ENCODE measurements around the gene PAFAH1B2.
"Not testable (repeated sequence)": the region's sequence is repeated elsewhere in the genome, so short reads cannot be mapped to it uniquely, and the experiment has no call there.

The PAFAH1B2 gene

DNA sequence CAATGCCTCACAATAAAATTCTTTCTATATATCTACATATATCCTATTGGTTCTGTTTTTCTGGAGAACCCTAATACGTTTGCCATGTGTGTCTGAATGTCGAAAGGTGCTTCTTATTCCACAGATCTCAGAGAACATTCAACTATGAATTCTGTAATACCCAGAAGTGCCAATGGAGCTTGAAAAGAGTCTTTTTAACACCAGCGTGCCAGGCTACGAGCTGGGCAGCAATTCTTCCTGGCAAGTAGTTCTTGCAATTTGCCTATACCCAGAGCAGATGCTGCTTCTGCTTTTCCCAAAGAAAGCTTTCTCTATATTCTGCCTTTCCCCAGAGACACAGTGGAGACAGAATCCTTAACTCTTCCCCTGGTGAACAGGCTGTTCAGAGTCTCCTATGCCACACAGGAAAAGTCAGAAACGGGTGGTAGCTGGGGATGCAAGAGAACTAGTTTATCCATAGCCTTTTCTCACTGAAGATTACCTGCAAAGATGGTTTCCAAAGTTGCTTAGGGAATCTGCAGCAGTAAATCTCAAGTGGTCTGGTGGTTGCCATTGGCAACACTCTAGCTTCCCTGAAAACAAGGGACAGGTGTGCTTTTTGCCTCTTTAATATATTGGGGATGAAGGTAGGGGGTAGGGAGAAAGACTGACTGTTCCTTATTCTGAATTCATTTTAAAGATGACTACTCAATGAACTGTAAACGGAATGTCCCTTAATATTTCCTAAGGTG lies 16.8 kb upstream of the PAFAH1B2 start:
- DNase-seq: no peak

DNA sequence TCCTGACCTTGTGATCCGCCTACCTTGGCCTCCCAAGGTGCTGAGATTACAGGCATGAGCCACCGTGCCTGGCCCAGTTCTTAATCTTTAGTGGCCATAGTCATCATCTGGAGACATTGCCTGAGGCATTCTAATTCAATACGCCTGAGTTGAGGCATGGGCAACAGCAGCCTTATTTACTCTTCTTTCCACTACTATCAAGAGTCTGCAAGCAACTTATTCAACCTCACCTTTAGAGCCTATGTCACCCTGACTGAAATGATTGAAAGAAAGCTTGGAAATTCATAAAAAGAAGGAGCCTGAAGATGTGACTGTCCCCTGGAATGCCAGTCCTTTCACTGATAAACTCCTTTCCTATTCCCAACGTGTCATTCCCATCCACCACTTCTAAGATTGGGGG lies 15.8 kb upstream of the PAFAH1B2 start:
- no peak for DNase-seq

DNA sequence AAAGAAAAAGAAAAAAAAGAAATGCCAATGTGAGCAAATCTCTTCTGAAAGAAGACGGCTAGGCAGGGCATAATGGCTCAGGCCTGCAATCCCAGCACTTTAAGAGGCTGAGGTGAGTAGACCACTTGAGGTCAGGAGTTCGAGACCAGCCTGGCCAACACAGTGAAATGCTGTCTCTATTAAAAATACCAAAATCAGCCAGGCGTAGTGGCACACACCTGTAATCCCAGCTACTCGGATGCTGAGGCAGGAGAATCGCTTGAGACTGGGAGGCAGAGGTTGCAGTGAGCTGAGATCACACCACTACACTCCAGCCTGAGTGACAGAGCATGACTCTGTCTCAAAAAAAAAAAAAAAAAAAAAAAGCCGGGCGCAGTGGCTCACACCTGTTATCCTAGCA lies 13.7 kb upstream of the PAFAH1B2 start:
- not testable (repeated sequence) for DNase-seq

DNA sequence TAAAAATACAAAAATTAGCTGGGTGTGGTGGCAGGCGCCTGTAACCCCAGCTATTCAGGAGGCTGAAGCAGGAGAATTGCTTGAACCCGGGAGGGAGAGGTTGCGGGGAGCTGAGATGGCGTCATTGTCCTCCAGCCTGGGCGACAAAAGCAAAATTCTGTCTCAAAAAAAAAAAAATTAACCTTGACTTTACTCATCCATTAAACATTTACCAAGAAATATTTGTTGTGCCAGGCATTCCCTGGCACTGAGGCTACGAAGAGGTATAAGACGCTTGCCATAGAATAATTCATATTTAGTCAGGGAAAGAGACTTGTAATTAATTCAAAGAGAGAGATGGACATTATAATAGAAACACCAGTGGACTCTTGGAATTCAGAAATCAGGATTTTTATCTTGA lies 13.2 kb upstream of the PAFAH1B2 start:
- DNase-seq: no peak

DNA sequence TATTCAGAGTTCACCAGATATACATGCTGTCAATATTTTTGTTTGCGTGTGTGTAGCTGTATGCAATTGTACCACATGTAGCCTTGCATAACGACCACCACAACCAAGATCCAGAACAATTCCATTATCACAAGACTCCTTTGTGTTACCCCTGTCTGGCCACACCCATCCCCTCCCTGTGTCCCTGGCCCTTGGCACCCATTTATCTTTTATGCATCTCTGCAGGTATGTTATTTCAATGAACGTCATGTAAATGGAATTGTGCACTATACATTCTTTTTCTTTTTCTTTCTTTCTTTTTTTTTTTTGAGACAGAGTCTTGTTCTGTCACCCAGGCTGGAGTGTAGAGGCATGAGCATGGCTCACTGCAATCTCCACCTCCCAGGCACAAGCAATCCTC lies 9.7 kb upstream of the PAFAH1B2 start:
- no peak for DNase-seq

DNA sequence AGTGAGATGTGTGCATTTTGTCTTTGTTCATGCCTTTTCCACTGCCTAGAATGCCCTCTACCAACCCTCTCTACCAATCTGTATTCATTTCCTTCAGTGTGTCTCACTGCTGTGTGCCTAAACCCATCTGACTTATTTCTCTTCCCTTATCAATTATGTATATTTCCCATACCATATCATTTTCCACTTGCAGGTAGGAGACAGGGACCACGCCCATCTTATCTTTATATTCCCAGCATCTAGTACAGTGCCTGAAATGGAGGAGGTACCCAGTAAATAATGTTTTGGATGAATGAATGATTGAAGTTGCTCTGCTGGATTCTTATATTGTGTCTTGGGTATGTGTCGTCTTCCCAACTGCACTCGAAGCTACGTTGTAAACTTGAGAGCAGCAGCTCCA lies 9.1 kb upstream of the PAFAH1B2 start:
- DNase-seq: not testable (repeated sequence)

DNA sequence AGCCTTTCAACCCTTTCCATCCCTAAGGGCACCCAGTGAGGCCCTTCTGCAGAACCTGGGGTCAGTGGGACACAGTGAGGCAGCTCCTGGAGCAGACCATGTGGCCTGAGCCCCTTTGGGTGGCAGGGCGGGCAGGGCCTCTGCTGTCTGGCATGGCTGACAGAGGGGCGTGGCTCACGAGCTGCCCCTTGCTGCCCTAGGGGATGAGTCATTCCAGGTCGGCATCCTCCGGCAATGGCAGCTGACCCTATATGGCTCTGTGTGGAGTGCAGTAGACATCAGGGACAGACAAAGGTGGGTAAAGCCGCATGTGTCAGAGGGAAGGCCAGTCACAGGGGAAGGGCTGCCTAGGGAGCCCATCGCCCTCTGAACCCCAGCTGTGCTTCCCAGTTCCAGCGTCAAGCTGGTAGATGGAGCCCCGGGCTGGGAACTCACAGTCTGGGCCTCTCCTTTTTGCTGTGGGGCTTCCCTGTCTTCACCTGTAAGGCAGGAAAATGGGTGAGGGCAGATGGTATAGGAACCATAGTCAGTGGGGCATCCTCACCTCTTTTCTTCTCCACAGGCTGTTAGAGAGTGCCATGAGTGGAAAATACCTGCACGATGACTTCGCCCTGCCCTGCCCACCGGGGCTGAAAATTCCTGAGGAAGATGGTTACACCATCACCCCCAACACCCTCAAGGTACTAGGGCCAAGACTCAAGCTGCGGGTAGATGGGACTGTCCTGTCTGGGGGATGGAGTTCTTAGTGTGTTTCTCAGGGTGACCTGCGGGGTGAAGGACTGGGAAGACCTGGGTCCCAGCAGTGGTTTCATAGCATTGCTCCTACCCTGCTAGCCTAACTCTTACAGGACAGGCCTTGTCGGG lies 6.6 kb upstream of the PAFAH1B2 start:
- DNase-seq: not testable (repeated sequence)

DNA sequence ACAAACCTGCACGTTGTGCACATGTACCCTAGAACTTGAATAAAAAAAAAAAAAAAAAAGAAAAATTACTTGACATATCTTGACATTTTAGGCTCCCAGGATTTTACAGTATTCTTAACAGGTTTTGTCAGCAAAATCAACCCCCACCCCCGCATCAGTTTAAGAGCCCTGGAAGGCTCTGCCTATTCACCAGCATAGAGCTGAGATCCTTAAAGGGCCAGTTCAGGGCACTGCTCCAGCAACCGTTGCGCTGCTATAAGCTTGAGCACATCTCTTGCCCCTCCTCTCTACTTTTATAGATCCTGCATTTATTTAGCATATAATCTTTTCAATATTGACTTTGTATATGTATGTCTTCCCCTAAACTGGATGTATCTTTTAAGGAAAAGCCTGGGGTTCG lies 697 bp upstream of the PAFAH1B2 start:
- peak; percentile 58 for DNase-seq

DNA sequence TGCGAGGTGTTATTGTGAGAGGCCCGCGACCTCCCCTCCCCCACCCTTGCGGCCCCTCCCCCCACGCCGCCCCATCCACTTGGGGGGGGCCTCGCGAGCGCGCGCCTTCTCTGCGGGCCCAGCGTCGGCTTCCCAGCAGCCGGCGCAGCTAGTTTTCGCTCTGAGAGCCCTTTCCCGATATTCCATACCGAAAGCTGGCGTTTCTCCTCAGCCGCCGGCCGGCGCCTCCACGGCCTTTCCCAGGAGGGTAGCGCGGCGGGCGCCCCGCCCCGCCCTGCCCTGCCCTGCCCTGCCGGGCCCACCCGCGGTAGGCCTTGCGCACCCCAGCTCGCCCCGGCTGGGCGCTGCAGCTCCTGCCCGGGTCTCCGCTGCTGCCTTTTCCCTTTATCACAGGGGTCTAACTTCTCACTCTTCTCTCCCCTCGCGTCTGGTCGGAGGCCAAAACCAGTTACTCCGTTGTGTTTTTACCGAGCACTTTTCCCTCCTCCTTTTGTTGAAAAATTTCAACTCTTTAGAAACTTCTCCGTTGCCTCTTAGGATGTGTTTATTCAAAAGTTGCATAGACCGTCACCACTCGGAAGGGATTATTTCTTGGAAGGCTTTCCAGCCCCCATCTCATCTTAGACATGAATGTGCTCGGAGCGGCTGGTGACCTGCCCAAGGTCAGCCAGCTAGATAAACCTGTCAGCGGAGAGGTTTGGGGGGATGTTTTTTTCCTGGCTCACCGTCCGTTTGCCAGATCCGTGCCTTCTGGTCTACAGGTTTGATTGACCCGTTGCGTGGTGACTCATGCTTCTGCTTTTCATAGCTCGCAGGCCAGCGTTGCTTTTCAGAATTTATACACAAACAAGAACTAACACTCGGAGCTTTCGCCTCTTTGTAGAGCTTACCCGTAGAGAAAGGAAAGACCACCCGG lies 648 bp downstream of the PAFAH1B2 start:
- DNase-seq: peak; percentile 64

DNA sequence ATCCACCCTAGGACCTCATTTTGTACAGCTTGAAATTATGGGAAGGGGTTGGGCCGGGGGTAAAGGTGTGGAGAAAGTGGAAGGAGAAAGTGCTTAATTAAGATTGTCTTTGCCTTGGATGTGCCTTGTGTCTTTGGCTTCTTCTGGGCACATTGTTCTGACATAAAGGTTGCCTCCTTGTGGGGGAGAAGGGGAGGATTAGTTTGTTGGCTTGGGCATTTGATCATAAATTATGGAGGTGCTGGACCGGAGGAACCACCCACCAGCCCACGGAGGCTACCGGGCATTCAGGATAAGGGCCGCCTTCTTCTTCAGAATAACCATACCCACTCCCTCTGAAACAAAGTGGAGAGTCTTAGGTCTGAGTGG lies 1.3 kb downstream of the PAFAH1B2 start:
- peak; percentile 44 for DNase-seq

DNA sequence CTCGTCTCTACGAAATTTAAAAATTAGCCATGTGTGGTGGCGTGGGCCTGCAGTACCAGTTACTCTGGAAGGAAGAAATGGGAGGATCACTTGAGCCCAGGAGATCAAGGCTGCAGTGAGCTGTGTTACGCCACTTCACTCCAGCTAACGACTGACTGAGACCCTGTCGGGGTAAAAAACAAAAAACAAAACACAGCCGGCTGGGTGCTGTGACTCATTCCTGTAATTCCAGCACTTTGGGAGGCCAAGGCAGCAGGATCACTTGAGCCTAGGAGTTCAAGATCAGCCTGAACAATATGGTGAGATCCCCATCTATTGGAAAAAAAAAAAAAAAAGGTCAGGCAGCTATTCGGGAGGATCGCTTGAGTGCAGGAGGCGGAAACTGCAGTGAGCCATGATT lies 2.4 kb downstream of the PAFAH1B2 start:
- peak; percentile 37 for DNase-seq

DNA sequence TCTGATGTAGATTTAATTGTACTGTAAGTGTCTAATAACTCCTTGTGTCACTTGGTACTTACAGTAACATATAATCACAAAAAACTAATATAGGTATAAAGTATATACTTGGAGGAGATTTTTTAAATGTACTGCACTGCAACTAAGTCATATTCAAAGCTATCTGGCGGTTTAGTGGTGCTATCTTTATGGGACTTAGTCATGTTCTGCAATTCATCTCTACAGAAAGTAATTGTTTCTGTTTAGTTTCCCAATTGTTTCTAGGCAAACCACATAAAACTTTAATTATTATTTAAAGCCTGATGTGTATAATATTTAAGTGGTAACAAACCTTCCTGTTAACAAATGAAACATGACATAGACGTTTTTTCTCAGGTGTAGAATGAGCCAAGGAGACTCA lies 8.0 kb downstream of the PAFAH1B2 start:
- DNase-seq: no peak

DNA sequence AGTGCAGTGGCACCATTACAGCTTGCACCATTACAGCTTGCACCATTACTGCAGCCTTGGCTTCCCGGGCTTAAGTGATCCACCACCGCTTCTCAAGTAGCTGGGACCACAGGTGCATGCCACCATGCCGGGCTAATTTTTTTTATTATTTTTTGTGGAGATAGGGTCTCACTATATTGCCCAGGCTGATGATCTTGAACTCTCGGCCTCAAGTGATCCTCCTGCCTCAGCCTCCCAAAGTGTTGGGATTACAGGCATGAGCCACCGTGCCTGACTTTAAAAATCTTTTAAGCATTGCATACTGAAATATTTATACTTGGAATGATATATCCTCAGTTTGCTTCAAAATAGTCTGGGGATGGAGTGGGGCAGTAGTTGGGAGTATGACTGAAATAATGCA lies 10.4 kb downstream of the PAFAH1B2 start:
- DNase-seq: no peak

DNA sequence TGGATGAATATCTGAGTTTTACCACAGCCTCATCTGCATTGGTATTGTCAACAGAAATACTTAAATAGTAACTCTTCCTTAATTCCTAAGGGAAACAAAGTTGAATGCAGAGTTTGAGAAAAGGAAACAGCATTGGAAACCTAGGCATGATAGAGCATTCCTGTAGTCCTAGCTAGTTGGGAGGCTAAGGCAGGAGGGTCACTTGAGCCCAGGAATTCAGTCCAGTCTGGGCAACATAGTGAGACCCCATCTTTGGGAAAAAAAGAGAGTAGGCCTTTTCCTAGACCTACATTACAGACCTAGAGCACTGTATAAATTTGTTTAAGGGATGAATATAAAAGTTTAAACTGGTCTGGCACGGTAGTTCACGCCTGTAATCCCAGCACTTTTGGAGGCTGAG lies 13.4 kb downstream of the PAFAH1B2 start:
- no peak for DNase-seq

DNA sequence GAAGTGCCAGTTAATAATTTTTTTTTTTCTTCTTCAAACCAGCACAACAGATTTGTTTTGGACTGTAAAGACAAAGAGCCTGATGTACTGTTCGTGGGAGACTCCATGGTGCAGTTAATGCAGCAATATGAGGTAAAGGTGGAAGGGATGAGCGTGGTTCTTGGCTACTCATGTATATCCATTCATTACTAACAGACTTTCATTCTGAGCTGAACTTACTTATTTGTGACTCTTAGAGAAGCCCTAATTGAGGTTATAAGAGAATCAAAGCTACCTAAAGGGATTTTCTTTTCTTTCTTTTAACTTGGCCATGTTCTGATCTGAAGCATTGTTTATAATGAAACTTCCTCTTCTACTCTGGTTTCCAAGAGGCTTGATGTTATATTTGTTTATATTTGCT lies 15.8 kb downstream of the PAFAH1B2 start:
- no peak for DNase-seq

DNA sequence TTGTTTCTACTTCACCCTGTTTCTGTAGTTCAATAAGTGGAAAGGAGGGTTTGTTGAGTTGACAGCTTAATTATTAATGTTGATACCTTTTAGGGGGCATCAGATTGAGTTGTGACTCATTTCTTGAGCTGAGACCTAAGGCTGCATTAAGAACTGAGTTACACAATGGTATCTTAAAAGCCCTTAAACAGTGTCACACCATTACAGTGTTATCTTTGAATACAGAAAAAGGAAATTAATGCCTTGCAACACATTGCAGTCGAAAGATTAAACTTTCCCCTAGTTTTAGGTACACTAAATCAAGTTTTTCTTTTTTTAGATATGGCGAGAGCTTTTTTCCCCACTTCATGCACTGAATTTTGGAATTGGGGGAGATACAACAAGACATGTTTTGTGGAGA lies 16.7 kb downstream of the PAFAH1B2 start:
- no peak for DNase-seq

DNA sequence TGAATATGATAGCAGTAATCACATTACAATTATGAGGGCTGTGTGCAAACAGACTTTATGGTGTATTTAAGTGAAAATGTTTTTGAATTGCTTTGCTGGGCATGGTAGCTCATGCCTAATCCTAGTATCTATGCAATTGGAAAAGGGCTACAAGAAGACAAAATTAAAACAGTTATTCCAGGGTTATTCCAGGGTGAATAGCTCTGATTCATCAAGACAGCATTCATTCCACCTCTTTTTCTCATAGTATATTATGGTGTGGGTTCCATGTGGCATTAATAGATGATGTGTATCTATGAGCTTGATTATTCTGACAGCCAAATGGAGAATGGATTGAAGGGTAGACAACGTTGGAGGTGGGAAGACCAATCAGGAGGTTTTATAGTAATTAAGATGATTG lies 22.4 kb downstream of the PAFAH1B2 start:
- DNase-seq: peak; percentile 20

DNA sequence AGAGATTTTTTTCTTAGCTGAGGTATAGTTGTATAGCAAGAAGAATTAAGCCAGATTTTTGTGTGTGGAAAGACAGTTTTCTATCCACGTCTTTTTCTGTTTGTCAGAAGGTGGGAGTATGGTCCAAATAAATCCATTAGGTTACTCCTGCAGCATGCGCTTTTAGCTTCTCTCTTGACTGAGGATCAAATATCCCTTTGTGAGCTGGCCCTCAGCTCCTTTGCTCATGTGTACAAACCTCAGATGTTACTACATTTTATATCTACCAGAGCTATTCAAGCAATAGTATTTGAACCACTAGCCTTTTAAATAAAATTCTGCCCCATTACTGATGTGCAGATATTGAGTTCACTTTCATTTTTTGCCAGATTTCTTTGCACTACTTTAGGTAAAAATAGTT lies 25.6 kb downstream of the PAFAH1B2 start:
- no peak for DNase-seq

DNA sequence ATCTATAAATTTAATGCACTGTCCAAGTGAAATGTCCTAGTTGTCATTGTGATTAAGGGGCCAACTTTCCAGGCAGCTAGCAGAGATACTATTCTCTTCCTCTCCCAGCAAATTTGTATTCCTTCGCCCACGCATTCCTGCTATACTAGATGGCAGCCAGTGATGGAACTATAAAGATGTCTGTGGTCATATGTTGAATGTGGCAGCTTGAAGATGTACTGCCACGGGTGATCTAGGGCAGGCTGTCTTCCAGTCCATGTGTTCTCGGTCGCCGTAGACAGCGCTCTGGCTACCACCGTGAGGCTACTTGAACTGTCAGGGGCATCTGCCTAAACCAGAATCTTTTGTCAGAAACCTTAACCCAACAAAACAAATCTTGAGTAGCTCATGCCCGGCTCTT lies 26.1 kb downstream of the PAFAH1B2 start:
- peak; percentile 17 for DNase-seq

DNA sequence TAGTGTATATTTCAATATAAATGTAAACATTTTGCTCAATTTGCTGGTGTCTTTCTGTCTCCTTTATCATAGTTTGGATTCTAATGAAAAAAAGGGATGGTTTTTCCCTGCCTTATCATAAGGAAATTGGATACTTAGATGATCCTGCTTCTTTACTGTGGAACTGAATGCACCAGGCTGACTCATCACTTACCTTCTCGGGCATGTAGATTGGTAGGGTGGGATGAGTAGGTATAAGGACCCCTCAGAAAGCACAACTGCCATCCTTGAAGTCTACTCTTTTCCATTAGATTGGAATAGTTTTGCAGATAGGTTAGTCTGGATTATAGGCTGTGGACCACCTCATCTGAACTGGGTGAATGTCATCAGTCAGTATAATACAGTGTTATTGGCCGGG lies 26.9 kb downstream of the PAFAH1B2 start:
- DNase-seq: no peak

DNA sequence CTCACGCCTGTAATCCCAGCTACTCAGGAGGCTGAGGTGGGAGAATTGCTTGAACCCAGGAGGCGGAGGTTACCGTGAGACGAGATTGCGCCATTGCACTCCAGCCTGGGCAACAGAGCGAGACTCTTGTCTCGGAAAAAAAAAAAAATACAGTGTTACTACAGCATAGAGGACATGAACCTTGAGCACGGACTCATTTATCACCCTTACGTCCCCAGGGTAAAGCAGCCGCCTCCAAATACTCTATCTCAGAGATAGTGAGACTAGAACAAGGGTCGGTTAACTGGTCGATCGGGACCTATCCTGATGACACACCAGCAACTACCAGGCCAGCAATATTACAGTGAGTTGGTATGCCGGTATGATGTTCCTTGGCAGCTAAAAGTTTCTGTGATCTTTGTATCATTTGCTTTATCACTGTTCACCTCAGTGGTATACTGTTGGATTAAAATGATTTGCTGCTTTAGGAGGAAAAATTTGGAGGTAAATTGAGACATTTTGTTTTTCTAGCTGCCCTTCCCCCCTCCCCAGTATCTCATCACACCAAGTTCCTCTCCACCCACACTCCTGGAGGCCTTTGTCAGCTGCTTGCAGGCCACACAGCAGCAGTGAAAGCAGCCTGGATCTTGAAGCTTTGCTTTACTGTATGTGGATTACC lies 27.4 kb downstream of the PAFAH1B2 start:
- no peak for DNase-seq

DNA sequence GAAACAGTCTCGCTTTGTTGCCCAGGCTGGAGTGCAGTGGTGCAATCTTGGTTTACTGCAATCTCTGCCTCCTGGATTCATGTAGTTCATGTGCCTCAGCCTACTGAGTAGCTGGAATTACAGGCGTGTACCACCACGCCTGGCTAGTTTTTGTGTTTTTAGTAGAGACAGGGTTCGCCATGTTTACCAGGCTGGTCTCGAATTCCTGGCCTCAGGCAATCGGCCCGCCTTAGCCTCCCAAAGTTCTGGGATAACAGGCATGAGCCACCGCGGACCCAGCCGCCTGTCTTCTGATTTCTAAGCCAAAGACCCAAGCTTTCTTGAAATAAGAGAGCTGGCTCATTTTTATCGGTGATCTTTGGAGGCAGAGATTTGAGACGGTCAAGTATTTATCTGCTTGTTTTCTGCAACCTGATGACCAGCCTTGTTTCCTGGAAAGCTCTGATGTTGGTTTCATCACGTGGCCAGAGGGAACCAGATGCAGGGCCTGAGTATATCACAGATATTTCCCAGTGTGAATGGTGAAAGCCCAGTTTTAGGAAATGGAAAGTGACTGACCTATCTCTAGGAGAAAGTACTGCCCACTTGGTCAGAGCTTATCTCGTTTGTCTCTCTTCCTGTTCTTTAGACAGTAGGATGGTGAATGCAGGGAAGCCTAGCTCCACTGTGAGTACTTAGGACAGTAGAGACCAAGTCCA lies 28.8 kb downstream of the PAFAH1B2 start:
- DNase-seq: no peak

Data from fibroblast of skin of abdomen (primary cell).